ENCODE data around the gene IFNLR1. TPM values are rescaled to one million over a fixed set of nuclear protein-coding genes. Genes with fewer than 3 reads are reported as not detected.

IFNLR1 gene
- total RNA-seq, 6 experiments from 2014 or later, result 3.4 to 8.3 (median 4.0) TPM

DNA sequence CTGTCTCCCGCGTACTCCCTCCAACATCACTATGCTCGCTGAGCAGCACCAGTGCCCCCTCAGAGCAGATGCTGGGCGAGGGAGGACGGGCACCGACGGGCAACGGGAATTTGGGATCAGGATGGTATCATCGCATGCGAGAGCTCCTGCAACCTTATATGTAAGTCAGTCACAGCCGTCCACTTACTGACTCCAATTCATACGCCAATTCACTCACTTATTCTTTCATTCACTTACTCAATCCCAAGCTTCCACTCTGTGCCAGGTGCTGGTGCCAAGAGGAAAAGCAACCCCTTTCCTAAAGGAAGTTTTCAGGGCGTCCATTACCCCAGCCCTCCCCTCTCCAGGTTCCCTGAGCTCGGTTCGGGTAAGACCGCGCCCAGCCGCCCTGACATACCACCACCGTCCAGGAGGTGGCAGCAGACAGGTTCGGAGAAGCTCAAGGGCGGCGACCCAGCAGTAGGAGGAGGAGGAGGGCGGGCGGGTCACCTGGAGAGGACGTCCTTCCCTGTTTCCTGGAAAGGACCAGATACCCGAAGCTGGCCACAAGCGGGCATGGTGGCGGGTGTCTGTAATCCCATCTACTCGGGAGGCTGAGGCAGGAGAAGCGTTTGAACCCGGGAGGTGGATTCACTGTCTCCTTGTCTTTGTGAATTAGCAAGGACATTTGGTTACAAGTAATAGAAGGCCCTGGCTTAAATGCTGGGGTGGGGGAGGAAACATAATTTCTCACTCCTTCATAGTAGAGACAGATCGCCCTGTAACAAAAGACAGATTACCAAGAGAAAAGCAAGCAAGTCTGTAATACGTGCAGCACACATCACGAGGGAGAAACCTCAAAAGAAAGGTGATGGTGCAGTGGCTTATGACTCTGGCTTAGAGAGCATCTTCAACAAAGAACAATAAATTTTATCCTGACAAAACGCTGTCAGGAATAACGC is 36.6 kb downstream of the IFNLR1 start:
- TF ChIP-seq POLR2A (IDR thresholded peaks at IDR 0.05), result peak; percentile 38
- TF ChIP-seq, protein P1, sequence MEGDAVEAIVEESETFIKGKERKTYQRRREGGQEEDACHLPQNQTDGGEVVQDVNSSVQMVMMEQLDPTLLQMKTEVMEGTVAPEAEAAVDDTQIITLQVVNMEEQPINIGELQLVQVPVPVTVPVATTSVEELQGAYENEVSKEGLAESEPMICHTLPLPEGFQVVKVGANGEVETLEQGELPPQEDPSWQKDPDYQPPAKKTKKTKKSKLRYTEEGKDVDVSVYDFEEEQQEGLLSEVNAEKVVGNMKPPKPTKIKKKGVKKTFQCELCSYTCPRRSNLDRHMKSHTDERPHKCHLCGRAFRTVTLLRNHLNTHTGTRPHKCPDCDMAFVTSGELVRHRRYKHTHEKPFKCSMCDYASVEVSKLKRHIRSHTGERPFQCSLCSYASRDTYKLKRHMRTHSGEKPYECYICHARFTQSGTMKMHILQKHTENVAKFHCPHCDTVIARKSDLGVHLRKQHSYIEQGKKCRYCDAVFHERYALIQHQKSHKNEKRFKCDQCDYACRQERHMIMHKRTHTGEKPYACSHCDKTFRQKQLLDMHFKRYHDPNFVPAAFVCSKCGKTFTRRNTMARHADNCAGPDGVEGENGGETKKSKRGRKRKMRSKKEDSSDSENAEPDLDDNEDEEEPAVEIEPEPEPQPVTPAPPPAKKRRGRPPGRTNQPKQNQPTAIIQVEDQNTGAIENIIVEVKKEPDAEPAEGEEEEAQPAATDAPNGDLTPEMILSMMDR (IDR thresholded peaks at IDR 0.05), result peak; percentile 83 to 94 (median 86)
- ATAC-seq (peak; percentile 93 to 96 (median 94)), DNase-seq (peak; percentile 90 to 94 (median 92))
- 11% methylated on average over 35 of the region's 36 CpGs for WGBS (ENCODE audit: insufficient coverage, low coverage, low lambda C conversion rate, missing lambda C conversion rate)
- H3K4me1 ChIP-seq, result peaks cover 0 to 24% (median 0%) of the 10 kb centered on the region in 4 donors
- H3K4me3 ChIP-seq, result peak overlapping the region in 1 of 3 donors; percentile 17
- no peaks in the 10 kb centered on the region for H3K9me3 ChIP-seq
- no peaks in the 10 kb centered on the region for H3K27me3 ChIP-seq
- peak overlapping the region in 2 of 3 donors; percentile 32 to 76 for H3K27ac ChIP-seq
- intact Hi-C loops (cut with DNase I), result no loop called here
- no peaks in the 10 kb centered on the region for H3K36me3 ChIP-seq

DNA sequence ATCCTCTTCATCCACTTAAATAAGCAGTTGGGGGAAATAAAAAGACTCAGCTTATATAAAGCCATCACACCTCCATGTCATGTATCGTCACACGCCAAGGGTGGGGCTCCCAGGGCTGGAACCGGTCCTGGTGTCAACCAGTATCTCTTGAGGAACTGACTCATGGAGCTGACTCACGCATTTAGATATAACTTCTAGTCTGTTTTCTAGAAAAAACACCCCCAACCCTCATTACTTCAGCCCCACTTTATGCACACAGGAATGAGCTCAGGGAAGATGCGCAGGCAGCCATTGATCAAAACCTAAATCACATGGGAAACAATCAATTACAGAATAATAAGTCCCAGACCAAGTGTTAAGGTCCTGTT is 37.2 kb downstream of the IFNLR1 start:
- intact Hi-C loops (cut with DNase I), result no loop called here
- 29% methylated on average over 3 of the region's 5 CpGs for WGBS (ENCODE audit: insufficient coverage, low coverage, low lambda C conversion rate, missing lambda C conversion rate)
- H3K36me3 ChIP-seq, result no peaks in the 10 kb centered on the region
- no peak for TF ChIP-seq POLR2A (IDR thresholded peaks at IDR 0.05)
- no peak overlapping the region for H3K4me3 ChIP-seq
- no peak overlapping the region for H3K27ac ChIP-seq
- H3K9me3 ChIP-seq, result no peaks in the 10 kb centered on the region
- H3K27me3 ChIP-seq, result no peaks in the 10 kb centered on the region
- DNase-seq (no peak), ATAC-seq (peak in 1 of 4 donors; percentile 5)
- peaks cover 0 to 18% (median 0%) of the 10 kb centered on the region in 4 donors for H3K4me1 ChIP-seq

DNA sequence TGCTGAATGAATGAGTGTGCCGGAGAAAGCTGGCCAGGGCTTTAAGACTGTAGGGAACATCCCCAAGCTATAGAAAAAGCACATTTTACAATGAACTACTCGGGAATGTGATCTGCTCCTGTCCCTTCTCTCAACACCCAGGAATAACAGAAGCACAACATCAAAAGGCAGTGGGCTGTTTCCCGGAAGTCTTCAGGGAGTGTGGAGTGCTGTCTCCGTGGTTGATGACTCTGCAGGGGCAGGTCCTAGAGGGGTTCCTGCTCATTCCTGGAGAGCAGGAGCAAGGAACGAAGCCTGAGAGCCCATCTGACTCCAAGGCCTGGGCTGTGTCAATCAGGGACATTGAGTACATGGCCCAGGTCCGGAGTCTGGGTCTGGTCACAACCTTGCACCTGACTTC is 39.3 kb downstream of the IFNLR1 start:
- Histone ChIP-seq H3K27ac (no peak overlapping the region), H3K4me3 (no peak overlapping the region), H3K27me3 (no peaks in the 10 kb centered on the region), H3K36me3 (no peaks in the 10 kb centered on the region), H3K9me3 (no peaks in the 10 kb centered on the region), H3K4me1 (peaks cover 0 to 23% (median 2%) of the 10 kb centered on the region in 4 donors)
- TF ChIP-seq POLR2A (IDR thresholded peaks at IDR 0.05), result no peak
- TF ChIP-seq, protein P1 (IDR thresholded peaks at IDR 0.05), result no peak
- ATAC-seq (no peak), DNase-seq (no peak)
- intact Hi-C loops (cut with DNase I), result no loop called here
- 43% methylated on average over 3 of the region's 6 CpGs for WGBS (ENCODE audit: insufficient coverage, low coverage, low lambda C conversion rate, missing lambda C conversion rate)

DNA sequence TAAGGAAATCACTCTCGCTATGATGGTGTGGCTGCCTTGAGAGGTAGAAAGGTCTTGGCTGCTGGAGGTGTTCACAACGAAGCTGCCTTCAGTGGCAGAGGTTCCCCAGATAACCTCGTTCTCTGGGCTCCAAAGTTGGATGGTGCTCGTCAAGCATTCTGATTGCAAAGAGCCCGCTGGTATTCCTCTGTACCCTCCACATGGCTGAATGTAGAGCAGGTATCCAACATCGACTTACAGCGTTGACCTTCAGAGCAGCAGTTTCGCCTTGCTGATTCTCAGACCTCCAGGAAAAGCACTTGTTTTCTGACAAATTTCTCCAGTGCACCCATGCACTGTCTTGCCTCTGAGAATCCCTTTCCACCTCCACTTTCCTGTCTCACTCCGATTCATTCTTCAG is 39.9 kb downstream of the IFNLR1 start:
- intact Hi-C loops (cut with DNase I), result no loop called here

More for the DNA sequence above, 39.9 kb downstream of the IFNLR1 start:
- H3K4me3 ChIP-seq, result no peak overlapping the region
- ATAC-seq, result no peak
- TF ChIP-seq POLR2A (IDR thresholded peaks at IDR 0.05), result no peak
- TF ChIP-seq, protein P1 (IDR thresholded peaks at IDR 0.05), result no peak
- DNase-seq, result no peak
- H3K4me1 ChIP-seq, result peaks cover 0 to 27% (median 4%) of the 10 kb centered on the region in 4 donors
- no peaks in the 10 kb centered on the region for H3K9me3 ChIP-seq
- no peaks in the 10 kb centered on the region for H3K27me3 ChIP-seq
- H3K36me3 ChIP-seq, result no peaks in the 10 kb centered on the region
- H3K27ac ChIP-seq, result no peak overlapping the region
- 88% methylated on average over 1 of the region's 9 CpGs for WGBS (ENCODE audit: insufficient coverage, low coverage, low lambda C conversion rate, missing lambda C conversion rate)
